ENCODE measurements around the gene AGT.
"Not testable (repeated sequence)": the region's sequence is repeated elsewhere in the genome, so short reads cannot be mapped to it uniquely, and the experiment has no call there.

AGT gene

GRCh38 chr1:230743899-230744298, 30.0 kb upstream of the AGT start:
- no peak for DNase-seq

DNA sequence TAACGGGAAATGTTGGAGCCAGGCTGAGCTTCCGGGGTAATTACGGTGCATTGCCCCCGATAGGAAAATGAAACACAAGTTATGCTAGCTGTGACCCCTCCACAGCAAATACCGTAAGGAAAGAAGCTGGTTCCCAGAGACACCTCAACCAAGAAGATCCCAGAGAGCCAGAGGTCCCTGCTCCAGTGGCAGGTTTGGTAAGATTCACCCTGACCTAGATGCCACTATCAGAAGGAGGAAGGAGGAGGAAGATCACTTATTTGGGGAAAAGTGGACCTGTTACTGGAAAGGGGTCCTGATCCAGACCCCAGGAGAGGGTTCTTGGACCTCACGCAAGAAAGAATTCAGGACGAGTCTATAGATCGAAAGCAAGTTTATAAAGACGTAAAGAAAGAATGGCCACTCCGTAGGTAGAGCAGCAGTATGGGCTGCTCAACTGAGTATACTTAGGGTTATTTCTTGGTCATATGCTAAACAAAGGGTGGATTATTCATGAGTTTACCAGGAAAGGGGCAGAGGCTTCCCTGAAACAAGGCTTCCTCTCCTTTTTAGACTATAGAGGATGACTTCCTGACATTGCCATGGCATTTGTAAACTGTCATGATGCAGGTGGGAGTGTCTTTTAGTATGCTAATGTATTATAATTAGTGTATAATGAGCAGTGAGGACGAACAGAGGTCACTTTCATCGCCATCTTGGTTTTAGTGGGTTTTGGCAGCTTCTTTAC, 25.8 kb upstream of the AGT start:
- DNase-seq, result no peak

- no peak for DNase-seq
These were observed 23.8 kb upstream of the AGT start for GRCh38 chr1:230737622-230738262.

GRCh38 chr1:230735447-230735846, 21.5 kb upstream of the AGT start:
- DNase-seq, result no peak

DNA sequence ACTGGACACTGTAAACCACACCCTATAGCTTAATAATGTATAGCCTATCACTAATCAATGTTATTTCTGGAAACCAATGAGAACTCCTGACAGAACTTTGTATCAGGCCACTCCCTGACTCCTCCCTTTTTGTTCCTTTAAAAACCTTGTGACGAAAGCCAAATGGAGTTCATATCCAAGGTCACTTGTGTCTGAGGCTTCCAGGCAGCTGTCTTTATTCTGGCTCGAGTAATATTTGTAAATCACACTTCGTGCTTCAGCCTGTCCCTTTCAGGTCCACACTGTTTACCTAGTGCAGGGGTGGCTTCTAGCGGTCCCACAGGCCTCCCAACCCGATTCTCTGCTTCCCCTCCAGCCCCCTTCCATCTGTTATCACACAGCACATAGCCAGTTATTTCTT, 17.1 kb upstream of the AGT start:
- DNase-seq, result no peak

DNA sequence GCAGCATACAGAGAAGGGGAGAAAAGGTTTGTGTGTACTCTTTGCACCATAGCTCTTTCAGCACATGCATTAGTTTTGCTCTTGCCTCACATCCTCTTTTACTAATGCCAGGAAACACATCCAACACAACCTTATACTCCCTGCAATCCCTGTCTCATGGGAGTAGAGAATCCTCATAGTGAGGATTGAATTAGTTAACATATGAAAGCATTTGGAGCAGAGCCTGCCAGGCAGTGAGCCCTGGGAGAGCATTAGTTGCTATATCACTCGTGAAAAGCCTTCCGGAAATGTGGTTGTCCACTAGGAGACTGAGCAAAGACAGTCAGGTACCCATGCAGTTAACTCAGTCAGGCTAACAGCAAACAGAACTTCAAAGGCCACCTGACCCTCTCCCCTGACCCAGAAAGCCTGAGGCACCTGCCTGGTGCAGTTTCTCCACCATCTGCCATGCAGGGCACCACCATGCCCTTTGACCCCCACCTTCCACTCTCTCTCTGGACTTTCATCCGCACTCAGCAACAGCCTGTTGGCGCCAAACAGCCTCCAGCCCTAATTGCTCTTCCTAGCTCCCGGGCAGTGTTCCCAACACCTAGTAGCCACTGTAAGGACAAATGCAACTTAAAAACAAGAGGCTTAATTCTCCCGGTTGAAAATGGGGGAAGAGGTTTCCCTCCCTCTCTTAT, 14.9 kb upstream of the AGT start:
- no peak for DNase-seq

GRCh38 chr1:230725256-230726012, 11.5 kb upstream of the AGT start:
- DNase-seq, result no peak

GRCh38 chr1:230721849-230722522, 8.1 kb upstream of the AGT start:
- DNase-seq, result not testable (repeated sequence)

GRCh38 chr1:230717251-230717650, 3.3 kb upstream of the AGT start:
- DNase-seq, result no peak

DNA sequence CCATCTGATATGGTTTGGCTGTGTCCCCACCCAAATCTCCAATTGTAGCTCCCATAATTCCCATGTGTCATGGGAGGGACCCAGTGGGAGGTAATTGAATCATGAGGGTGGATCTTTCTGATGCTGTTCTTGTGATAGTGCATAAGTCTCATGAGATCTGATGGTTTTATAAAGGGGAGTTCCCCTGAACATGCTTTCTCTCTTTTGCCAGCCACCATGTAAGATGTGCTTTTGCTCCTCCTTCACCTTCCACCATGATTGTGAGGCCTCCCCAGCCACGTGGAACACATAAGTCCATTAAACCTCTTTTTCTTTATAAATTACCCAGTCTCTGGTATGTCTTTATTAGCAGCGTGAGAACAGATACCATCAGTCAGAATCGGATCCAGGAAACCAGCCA, 2.5 kb upstream of the AGT start:
- DNase-seq, result not testable (repeated sequence)

GRCh38 chr1:230715510-230715909, 1.6 kb upstream of the AGT start:
- DNase-seq, result no peak

DNA sequence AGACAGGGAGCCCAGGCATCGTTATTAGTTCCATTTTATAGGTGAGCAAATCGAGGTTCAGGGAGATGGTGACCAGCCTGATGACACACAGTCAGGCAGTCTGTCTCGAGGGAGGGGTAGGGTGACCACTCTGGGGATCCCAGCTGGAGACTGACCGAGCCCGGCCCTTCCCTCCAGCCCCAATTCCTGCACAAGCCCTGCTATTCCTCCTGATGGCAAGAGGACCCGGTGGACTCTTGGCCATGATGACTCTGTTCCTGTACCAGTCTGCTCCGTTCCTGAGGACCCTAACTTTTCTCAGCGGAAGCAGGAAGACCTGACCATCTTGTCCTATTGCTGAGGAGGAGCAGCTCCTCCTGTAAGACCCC, 391 bp downstream of the AGT start:
- no peak for DNase-seq

DNA sequence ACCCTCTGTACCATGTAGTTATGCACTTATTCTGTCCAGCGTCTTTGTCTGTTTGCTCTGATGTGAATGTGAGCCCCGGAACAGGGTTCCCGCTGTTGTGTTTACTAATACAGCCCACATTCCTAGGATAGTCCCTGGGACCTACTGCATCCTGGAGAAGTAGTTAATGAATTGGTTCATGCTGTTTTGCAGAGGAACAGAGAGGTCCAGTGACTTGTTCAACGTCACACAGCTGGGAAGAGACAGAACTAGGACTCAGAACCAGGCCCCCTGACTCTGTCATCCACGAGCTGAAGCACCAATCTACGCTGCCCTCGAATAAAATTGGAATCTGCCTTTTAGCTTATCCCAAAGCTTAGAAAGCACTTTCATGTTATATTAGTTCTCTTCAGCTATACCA, 784 bp downstream of the AGT start:
- no peak for DNase-seq

- no peak for DNase-seq
These were observed 1.4 kb downstream of the AGT start for GRCh38 chr1:230712470-230712942.

GRCh38 chr1:230711245-230711644, 2.7 kb downstream of the AGT start:
- DNase-seq, result no peak

GRCh38 chr1:230710543-230710904, 3.4 kb downstream of the AGT start:
- DNase-seq, result no peak

DNA sequence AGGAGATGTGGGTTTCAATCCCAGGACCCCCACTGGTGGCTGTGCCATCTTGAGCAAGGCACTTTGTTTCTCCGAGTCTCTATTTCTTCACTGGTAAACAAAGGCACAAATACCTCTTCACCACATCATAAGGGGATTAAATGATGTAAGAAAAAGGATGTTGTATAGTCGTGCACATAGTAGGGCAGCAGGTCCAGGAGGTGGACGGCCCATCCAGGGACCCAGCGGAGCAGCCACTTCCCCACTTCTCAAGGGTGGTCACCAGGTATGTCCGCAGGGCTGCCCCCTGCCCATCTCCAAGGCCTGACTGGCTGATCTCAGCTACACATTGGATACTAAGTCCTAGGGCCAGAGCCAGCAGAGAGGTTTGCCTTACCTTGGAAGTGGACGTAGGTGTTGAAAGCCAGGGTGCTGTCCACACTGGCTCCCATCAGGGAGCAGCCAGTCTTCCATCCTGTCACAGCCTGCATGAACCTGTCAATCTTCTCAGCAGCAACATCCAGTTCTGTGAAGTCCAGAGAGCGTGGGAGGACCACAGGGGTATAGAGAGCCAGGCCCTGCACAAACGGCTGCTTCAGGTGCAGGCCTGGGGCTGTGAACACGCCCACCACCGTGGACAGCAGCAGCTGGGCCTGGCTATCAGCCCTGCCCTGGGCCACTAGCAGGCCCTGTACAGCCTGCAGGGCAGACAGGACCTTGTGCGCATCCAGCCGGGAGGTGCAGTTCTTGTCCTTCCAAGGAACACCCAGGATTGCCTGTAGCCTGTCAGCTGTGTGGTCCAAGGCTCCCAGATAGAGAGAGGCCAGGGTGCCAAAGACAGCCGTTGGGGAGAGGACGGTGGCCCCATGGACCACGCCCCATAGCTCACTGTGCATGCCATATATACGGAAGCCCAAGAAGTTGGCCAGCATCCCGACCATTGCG, 4.0 kb downstream of the AGT start:
- no peak for DNase-seq

DNA sequence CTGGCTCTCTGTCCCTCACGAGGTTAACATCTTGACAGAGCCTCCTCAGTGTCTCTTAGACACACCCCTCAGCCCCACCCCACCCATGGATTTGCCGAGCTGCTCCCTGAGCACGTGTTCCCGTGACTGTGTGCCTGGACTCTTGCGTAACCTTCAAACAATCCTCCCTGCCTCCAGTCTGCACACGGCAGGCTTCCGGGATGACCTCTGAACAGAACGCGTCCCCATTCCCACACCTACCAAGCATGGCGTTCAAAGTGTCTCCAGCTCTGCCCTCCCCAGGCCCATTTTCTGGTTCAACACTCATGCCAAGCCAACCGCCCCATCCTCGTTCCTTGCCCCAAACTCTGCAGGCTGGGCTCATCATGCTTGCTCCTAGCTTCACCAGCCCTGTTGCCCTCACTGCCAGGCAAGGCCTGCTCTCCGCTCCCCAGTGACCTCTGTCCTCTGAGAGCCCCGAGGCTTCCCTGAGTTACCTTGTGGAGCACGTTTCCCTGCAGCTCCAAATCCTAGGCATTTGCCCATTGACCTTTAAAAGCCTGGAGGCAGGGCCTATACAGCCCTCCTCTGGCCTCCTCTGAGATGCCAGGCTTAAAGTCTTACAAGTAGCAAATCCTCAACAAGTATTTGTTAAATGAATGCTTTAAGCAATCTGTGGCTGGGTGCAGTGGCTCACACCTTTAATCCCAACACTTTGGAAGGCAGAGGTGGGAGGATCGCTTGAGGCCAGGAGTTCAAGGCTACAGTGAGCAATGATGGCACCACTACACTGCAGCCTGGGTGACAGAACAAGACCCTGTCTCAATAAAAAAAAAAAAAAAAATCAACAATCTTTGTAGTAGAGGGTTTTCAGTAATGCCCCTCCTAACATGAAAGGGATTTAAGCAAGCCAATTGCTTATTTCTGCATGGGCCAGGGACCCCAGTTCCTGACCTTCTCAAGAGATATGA, 5.0 kb downstream of the AGT start:
- no peak for DNase-seq

- no peak for DNase-seq
These were observed 5.9 kb downstream of the AGT start for GRCh38 chr1:230707732-230708630.
